Breast epithelium (tissue), 4 donors: ENCODE data around the gene HPS1. TPM values are rescaled to one million over a fixed set of nuclear protein-coding genes. Genes with fewer than 3 reads are reported as not detected.
"Not testable (repeated sequence)": the region's sequence is repeated elsewhere in the genome, so short reads cannot be mapped to it uniquely, and the experiment has no call there.

Experiments
- DNase-seq, 2 donors: peaks; one replicate each; pipeline ENCODE4 v3.0.0-alpha.2; 2019; ENCODE audit warnings: low spot score in 2 of 2
- H3K27ac ChIP-seq, 2 donors: fragments of 200-600 bp; sonication (generic) in 1 of 2; one replicate each; pipeline ENCODE4 v1.5.1; 2016 to 2019; ENCODE audit warnings: mild to moderate bottlenecking in 1 of 2
- H3K27me3 ChIP-seq, 2 donors: fragments of 200-600 bp; sonication (generic) in 1 of 2; one replicate each; pipeline versions ENCODE4 v1.5.1 to v1.6.0; 2017 to 2019; ENCODE audit warnings: control low read depth in 1 of 2, mild to moderate bottlenecking in 1 of 2
- H3K36me3 ChIP-seq: fragments of 200-600 bp; one replicate; pipeline ENCODE4 v1.5.1; 2019
- H3K4me1 ChIP-seq, 2 donors: fragments of 200-600 bp; sonication (generic); one replicate each; pipeline ENCODE4 v1.5.1; 2016 to 2019; ENCODE audit warnings: control low read depth in 1 of 2
- H3K4me3 ChIP-seq, 3 donors: fragments of 200-600 bp; sonication (generic); 1 replicate in 2 of 3; 2 replicates in 1 of 3; pipeline ENCODE4 v1.5.1; 2016 to 2019; ENCODE audit warnings: mild to moderate bottlenecking in 3 of 3, moderate library complexity in 2 of 3
- H3K9me3 ChIP-seq, 2 donors: fragments of 200-600 bp; sonication (generic) in 1 of 2; one replicate each; pipeline ENCODE4 v1.5.1; 2016 to 2019; ENCODE audit warnings: control low read depth in 1 of 2
- CTCF ChIP-seq, 3 donors: fragments of 450-650 bp; IDR thresholded peaks; one replicate each; pipeline ENCODE4 v1.5.1; 2016 to 2017; ENCODE audit warnings: antibody characterized with exemption in 3 of 3, mild to moderate bottlenecking in 3 of 3, moderate library complexity in 3 of 3
- POLR2A ChIP-seq: fragments of 450-650 bp; IDR thresholded peaks from one replicate; pipeline ENCODE4 v1.6.1; 2016; ENCODE audit warnings: antibody characterized with exemption, mild to moderate bottlenecking, moderate library complexity
- POLR2AphosphoS5 ChIP-seq, 3 donors: sonication (generic); formaldehyde crosslinking; IDR thresholded peaks; one replicate each; pipeline ENCODE4 v1.6.1; 2017; ENCODE audit warnings: antibody characterized with exemption in 3 of 3
- intact Hi-C: fragments of 100-400 bp; cut with DNase I; formaldehyde crosslinking; loops from one replicate; pipeline ENCODE4 v1.15.1; 2023; ENCODE audit warnings: low total_unique reads
- total RNA-seq, 3 donors: library from RNA; depleted of rRNA; stranded (reverse); fragments of >200 nt; gene quantifications; one replicate each; pipeline ENCODE4 v1.1.0, GENCODE V29; 2016

HPS1 gene
- total RNA-seq, 3 donors from 2014 or later, result 48.2 to 62.3 (median 61.8) TPM

GRCh38 chr10:98388101-98388655 is 58.6 kb downstream of the HPS1 start:
- H3K27ac ChIP-seq, result no peak overlapping the region
- DNase-seq, result no peak
- no peaks in the 10 kb centered on the region for H3K36me3 ChIP-seq
- H3K27me3 ChIP-seq, result no peaks in the 10 kb centered on the region
- no peaks in the 10 kb centered on the region for H3K9me3 ChIP-seq
- TF ChIP-seq POLR2A (no peak), POLR2AphosphoS5 (IDR thresholded peaks at IDR 0.05) (no peak), CTCF (IDR thresholded peaks at IDR 0.05) (no peak)
- H3K4me1 ChIP-seq, result no peaks in the 10 kb centered on the region
- intact Hi-C loops, result no loop called here
- no peak overlapping the region for H3K4me3 ChIP-seq

- Histone ChIP-seq H3K27me3 (no peaks in the 10 kb centered on the region), H3K9me3 (no peaks in the 10 kb centered on the region), H3K4me3 (no peak overlapping the region), H3K27ac (no peak overlapping the region), H3K4me1 (no peaks in the 10 kb centered on the region), H3K36me3 (no peaks in the 10 kb centered on the region)
- no peak for DNase-seq
- intact Hi-C loops, result no loop called here
- TF ChIP-seq POLR2AphosphoS5 (IDR thresholded peaks at IDR 0.05) (no peak), CTCF (IDR thresholded peaks at IDR 0.05) (no peak), POLR2A (no peak)
Observed at GRCh38 chr10:98384531-98385133, 62.1 kb downstream of the HPS1 start.

- intact Hi-C loops, result no loop called here
- no peaks in the 10 kb centered on the region for H3K27me3 ChIP-seq
- no peak overlapping the region for H3K27ac ChIP-seq
- no peak overlapping the region for H3K4me3 ChIP-seq
- TF ChIP-seq POLR2AphosphoS5 (IDR thresholded peaks at IDR 0.05) (no peak), POLR2A (no peak), CTCF (IDR thresholded peaks at IDR 0.05) (no peak)
- H3K4me1 ChIP-seq, result no peaks in the 10 kb centered on the region
- no peaks in the 10 kb centered on the region for H3K36me3 ChIP-seq
- H3K9me3 ChIP-seq, result no peaks in the 10 kb centered on the region
- no peak for DNase-seq
Observed at GRCh38 chr10:98383869-98384268, 62.9 kb downstream of the HPS1 start.

- intact Hi-C loops, H3K36me3 ChIP-seq: not testable (repeated sequence)
Observed at GRCh38 chr10:98383134-98383667, 63.5 kb downstream of the HPS1 start.

GRCh38 chr10:98382691-98383101 is 64.0 kb downstream of the HPS1 start:
- no peak for TF ChIP-seq POLR2AphosphoS5 (IDR thresholded peaks at IDR 0.05)
- TF ChIP-seq CTCF (IDR thresholded peaks at IDR 0.05), result no peak
- no peak for TF ChIP-seq POLR2A
- no peak for DNase-seq
- Histone ChIP-seq H3K4me1 (no peaks in the 10 kb centered on the region), H3K36me3 (no peaks in the 10 kb centered on the region), H3K9me3 (no peaks in the 10 kb centered on the region), H3K27me3 (no peaks in the 10 kb centered on the region), H3K27ac (no peak overlapping the region), H3K4me3 (no peak overlapping the region)
- intact Hi-C loops, result no loop called here

More at GRCh38 chr10:98383134-98383667, 63.5 kb downstream of the HPS1 start:
- H3K4me3 ChIP-seq, H3K9me3 ChIP-seq, DNase-seq, H3K4me1 ChIP-seq, H3K27ac ChIP-seq, H3K27me3 ChIP-seq: not testable (repeated sequence)
